HG03039 (cell line): ENCODE results near the gene SLC26A11.
"Not testable (repeated sequence)": the region's sequence is repeated elsewhere in the genome, so short reads cannot be mapped to it uniquely, and the experiment has no call there.

Source experiments
- ATAC-seq: cut with Tn5 transposase; IDR thresholded peaks from one replicate; pipeline ENCODE4 v1.9.1; 2021; ENCODE audit warnings: mild to moderate bottlenecking, moderate library complexity; ENCODE audit not compliant: unreplicated experiment

Gene SLC26A11

DNA sequence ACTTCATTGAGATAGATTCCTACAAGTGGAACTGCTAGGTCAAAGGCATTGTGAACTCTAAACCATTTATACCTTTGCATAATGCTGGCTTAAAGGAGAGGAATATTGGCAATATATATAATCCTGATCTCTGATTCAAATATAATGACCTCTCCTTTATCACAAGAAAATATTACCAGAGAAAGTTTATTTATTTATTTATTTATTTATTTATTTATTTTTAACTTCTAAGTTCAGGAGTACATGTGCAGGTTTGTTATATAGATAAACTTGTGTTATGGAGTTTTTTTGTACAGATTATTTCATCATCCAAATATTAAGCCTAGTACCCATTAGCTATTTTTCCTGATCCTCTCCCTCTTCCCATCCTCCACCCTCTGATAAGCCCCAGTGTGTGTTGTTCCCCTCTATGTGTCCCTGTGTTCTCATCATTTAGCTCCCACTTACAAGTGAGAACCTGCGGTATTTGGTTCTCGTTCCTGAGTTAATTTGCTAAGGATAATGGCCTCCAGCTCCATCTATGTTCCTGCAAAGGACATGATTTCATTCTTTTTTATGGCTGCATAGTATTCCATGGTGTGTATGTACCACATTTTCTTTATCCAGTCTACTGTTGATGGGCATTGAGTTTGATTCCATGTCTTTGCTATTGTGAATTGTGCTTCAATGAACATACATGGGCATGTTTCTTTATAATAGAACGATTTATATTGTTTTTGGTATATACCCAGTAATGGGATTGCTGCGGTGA is 79.3 kb downstream of the SLC26A11 start:
- ATAC-seq, result not testable (repeated sequence)

DNA sequence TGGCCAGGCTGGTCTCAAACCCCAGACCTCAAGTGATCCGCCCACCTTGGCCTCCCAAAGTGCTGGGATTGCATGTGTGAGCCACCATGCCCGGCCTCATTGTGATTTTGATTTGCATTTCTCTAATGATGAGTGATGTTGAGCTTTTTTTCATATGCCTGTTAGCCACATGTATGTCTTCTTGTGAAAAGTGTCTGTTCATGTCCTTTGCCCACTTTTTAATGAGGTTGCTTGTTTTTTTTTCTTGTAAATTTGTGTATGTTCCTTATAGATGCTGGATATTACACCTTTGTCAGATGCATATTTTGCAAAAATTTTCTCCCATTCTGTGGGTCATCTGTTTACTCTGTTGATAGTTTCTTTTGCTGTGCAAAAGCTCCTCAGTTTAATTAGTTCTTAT is 80.5 kb downstream of the SLC26A11 start:
- not testable (repeated sequence) for ATAC-seq
